SK-N-SH (cell line): ENCODE measurements around the gene CALD1.

ENCODE experiments used
- CTCF ChIP-seq: fragments of 200-600 bp; sonication (generic); IDR thresholded peaks from 2 replicates; pipeline ENCODE4 v1.6.1; 2017; ENCODE audit warnings: antibody characterized with exemption, mild to moderate bottlenecking, moderate library complexity
- TCF12 ChIP-seq: IDR thresholded peaks from 2 replicates; pipeline ENCODE4 v1.4.0; 2012

- no peak for TF ChIP-seq CTCF
- TF ChIP-seq TCF12 = no peak
Observed at GRCh38 chr7:134936893-134937510, 157.6 kb downstream of the CALD1 start.
